Smooth muscle cell (in vitro differentiated cells): ENCODE results near the gene SNHG17. TPM values are rescaled to one million over a fixed set of nuclear protein-coding genes. Genes with fewer than 3 reads are reported as not detected.
"Not testable (repeated sequence)": the region's sequence is repeated elsewhere in the genome, so short reads cannot be mapped to it uniquely, and the experiment has no call there.

Source experiments
- DNase-seq: peaks from one replicate; lab custom pipeline; 2025; ENCODE audit not compliant: unreplicated experiment; lab: John Stamatoyannopoulos, UW
- H2AFZ ChIP-seq: fragments of 200-600 bp; sonication (generic); 2 replicates; pipeline ENCODE4 v1.6.0; 2016; ENCODE audit warnings: antibody characterized with exemption, low read depth, mild to moderate bottlenecking
- H3F3A ChIP-seq: fragments of 200-600 bp; sonication (generic); 2 replicates; pipeline ENCODE4 v1.6.0; 2017; ENCODE audit warnings: antibody characterized with exemption, low read depth
- H3K27ac ChIP-seq: fragments of 200-600 bp; sonication (generic); 2 replicates; pipeline ENCODE4 v1.5.1; 2016; ENCODE audit warnings: low read depth, mild to moderate bottlenecking
- H3K27me3 ChIP-seq: fragments of 200-600 bp; sonication (generic); 2 replicates; pipeline ENCODE4 v1.6.1; 2016; ENCODE audit warnings: low read depth, mild to moderate bottlenecking
- H3K36me3 ChIP-seq: fragments of 200-600 bp; sonication (generic); 2 replicates; pipeline ENCODE4 v1.5.1; 2016; ENCODE audit warnings: low read depth
- H3K4me1 ChIP-seq: fragments of 200-600 bp; sonication (generic); 2 replicates; pipeline ENCODE4 v1.5.1; 2016; ENCODE audit warnings: low read depth
- H3K4me2 ChIP-seq: fragments of 200-600 bp; sonication (generic); 2 replicates; pipeline ENCODE4 v1.6.0; 2016; ENCODE audit warnings: mild to moderate bottlenecking
- H3K4me3 ChIP-seq: fragments of 200-600 bp; sonication (generic); 2 replicates; pipeline ENCODE4 v1.5.1; 2016; ENCODE audit warnings: mild to moderate bottlenecking
- H3K79me2 ChIP-seq: fragments of 200-600 bp; sonication (generic); 2 replicates; pipeline ENCODE4 v1.6.0; 2016; ENCODE audit warnings: low read depth, mild to moderate bottlenecking
- H3K9ac ChIP-seq: fragments of 200-600 bp; sonication (generic); 2 replicates; pipeline ENCODE4 v1.6.0; 2016; ENCODE audit warnings: low read depth
- H3K9me3 ChIP-seq: fragments of 200-600 bp; sonication (generic); replicated peaks from 2 replicates; pipeline ENCODE4 v1.5.1; 2016; ENCODE audit warnings: low read depth
- H4K20me1 ChIP-seq: fragments of 200-600 bp; sonication (generic); 2 replicates; pipeline ENCODE4 v1.6.0; 2016; ENCODE audit warnings: low read depth
- CTCF ChIP-seq: fragments of 200-600 bp; sonication (generic); IDR thresholded peaks from 2 replicates; pipeline ENCODE4 v1.5.1; 2017; ENCODE audit warnings: borderline replicate concordance, mild to moderate bottlenecking, antibody characterized with exemption; ENCODE audit not compliant: insufficient read depth, poor library complexity, severe bottlenecking
- WGBS: methylation state at CpG from one replicate; pipeline ENCODE4 v1.1.7; 2016; ENCODE audit warnings: low lambda C conversion rate; 5-methylcytosine and 5-hydroxymethylcytosine counted together
- polyA plus RNA-seq: library from polyadenylated mRNA; unstranded; fragments of >200 nt; fragmentation: Nextera tagmentation; extraction: Ambion mirVana; gene quantifications from 2 replicates; pipeline ENCODE4 v1.2.1, GENCODE V29; 2016
- total RNA-seq: library from RNA; depleted of rRNA; stranded (reverse); fragments of >200 nt; gene quantifications from 2 replicates; pipeline ENCODE4 v1.2.3, GENCODE V29; 2014

The SNHG17 gene
- total and polyA plus RNA-seq, 2 experiments from 2014 or later = 5.5 to 19.6 TPM

GRCh38 chr20:38466983-38467382 is 31.9 kb upstream of the SNHG17 start:
- no peak overlapping the region for H3K9ac ChIP-seq
- no peak for DNase-seq
- H3K4me1 ChIP-seq = peaks cover 2% of the 10 kb centered on the region
- no peak overlapping the region for H3K4me2 ChIP-seq
- no peak for TF ChIP-seq CTCF
- H3K4me3 ChIP-seq = no peak overlapping the region
- H2AFZ ChIP-seq = no peak overlapping the region
- H3K79me2 ChIP-seq = no peaks in the 10 kb centered on the region
- no peak overlapping the region for H3K27ac ChIP-seq
- WGBS = 85% methylated on average over 3 of the region's 3 CpGs
- H3K36me3 ChIP-seq = no peaks in the 10 kb centered on the region
- H4K20me1 ChIP-seq = no peaks in the 10 kb centered on the region
- H3K9me3 ChIP-seq = no peaks in the 10 kb centered on the region
- peaks cover 1% of the 10 kb centered on the region for H3F3A ChIP-seq
- H3K27me3 ChIP-seq = no peaks in the 10 kb centered on the region

- Histone ChIP-seq H3K9me3 (no peaks in the 10 kb centered on the region), H3K4me3 (no peak overlapping the region), H3K4me1 (no peaks in the 10 kb centered on the region), H3F3A (no peaks in the 10 kb centered on the region), H3K36me3 (no peaks in the 10 kb centered on the region), H2AFZ (no peak overlapping the region), H3K4me2 (no peak overlapping the region), H3K27ac (no peak overlapping the region), H3K9ac (no peak overlapping the region), H4K20me1 (no peaks in the 10 kb centered on the region), H3K79me2 (no peaks in the 10 kb centered on the region), H3K27me3 (no peaks in the 10 kb centered on the region)
- TF ChIP-seq CTCF = no peak
- DNase-seq = no peak
- 95% methylated on average over 2 of the region's 2 CpGs for WGBS
Measured at GRCh38 chr20:38466171-38466570, 31.0 kb upstream of the SNHG17 start.

GRCh38 chr20:38461569-38461968 is 26.4 kb upstream of the SNHG17 start:
- H3K36me3 ChIP-seq, H3F3A ChIP-seq, H2AFZ ChIP-seq, H3K27ac ChIP-seq, H3K9me3 ChIP-seq, H3K4me1 ChIP-seq, H4K20me1 ChIP-seq, H3K9ac ChIP-seq, H3K27me3 ChIP-seq, H3K79me2 ChIP-seq, DNase-seq, H3K4me2 ChIP-seq, H3K4me3 ChIP-seq: not testable (repeated sequence)
- WGBS = 93% methylated on average over 6 of the region's 30 CpGs

GRCh38 chr20:38461167-38461566 is 26.0 kb upstream of the SNHG17 start:
- H3K4me2 ChIP-seq, H2AFZ ChIP-seq: not testable (repeated sequence)

GRCh38 chr20:38460631-38461030 is 25.5 kb upstream of the SNHG17 start:
- DNase-seq, H3K4me2 ChIP-seq, H2AFZ ChIP-seq, H3K9ac ChIP-seq, H3K27ac ChIP-seq, H3K79me2 ChIP-seq, H3K36me3 ChIP-seq, H4K20me1 ChIP-seq, H3K27me3 ChIP-seq, H3K9me3 ChIP-seq, H3K4me1 ChIP-seq, H3F3A ChIP-seq, H3K4me3 ChIP-seq: not testable (repeated sequence)
- WGBS = no CpG with 5 or more reads among the region's 2 CpGs

More at GRCh38 chr20:38461167-38461566, 26.0 kb upstream of the SNHG17 start:
- not testable (repeated sequence) for DNase-seq, H3K27me3 ChIP-seq, H3K4me1 ChIP-seq, H3K79me2 ChIP-seq, H4K20me1 ChIP-seq, H3K36me3 ChIP-seq, H3K9me3 ChIP-seq, H3K9ac ChIP-seq, H3K27ac ChIP-seq, H3F3A ChIP-seq, H3K4me3 ChIP-seq
- no CpG with 5 or more reads among the region's 33 CpGs for WGBS
